Measurements from ENCODE around the gene CCND2. TPM values are rescaled to one million over a fixed set of nuclear protein-coding genes. Genes with fewer than 3 reads are reported as not detected.

CCND2 gene
- polyA plus RNA-seq, 3 donors: 3.6 to 6.8 (median 3.9) TPM

DNA sequence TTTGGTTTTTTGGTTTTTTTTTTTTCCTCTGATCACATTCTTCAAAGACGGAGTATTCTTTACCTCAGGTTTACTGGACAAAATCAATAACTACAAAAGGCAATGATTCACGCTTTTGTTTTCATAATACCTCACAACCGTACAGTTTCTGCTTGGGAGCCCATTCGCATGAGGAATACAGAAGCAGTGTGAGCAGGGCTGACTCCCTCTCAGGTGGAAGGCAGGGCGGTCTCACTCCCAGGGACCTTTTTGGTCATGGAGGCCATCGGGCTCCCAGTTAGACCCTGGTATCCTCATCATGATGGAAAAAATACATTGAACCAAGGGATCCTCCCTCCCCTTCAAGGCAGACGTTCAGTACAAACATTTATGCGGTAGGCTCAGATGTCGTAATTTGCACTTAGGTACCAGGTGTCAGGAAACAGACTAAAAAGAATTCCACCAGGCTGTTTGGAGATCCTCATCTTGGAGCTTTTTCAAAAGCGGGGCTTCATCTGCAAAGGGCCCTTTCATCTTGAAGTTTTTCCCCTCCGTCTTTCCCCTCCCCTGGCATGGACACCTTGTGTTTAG is 28.5 kb downstream of the CCND2 start:
- H3K4me3 ChIP-seq (replicated peaks in 1 of 3; ENCODE audit: low read depth in 2 of 3, low read length in 3 of 3): no peak overlapping the region
- no peaks in the 10 kb centered on the region for H3K9me3 Mint-ChIP-seq
- H3K9me3 ChIP-seq (replicated peaks in 1 of 2; ENCODE audit: control insufficient read depth in 1 of 2, insufficient read depth in 1 of 2, low read length in 2 of 2): no peaks in the 10 kb centered on the region
- peaks cover 22 to 74% of the 10 kb centered on the region in 2 donors for H3K36me3 ChIP-seq (replicated peaks in 1 of 2; ENCODE audit: control insufficient read depth in 1 of 2, insufficient read depth in 2 of 2, low read length in 2 of 2)
- intact Hi-C loops (cut with micrococcal nuclease): loop anchor here in 1 of 2 donors (10.0 kb wide), 1 partner anchor 223 kb away; no protein-coding TSS in a partner anchor
- no peak overlapping the region for H3K27ac ChIP-seq (ENCODE audit: low read depth in 1 of 2, low read length in 2 of 2)
- no peak overlapping the region for H3K4me2 ChIP-seq (replicated peaks; ENCODE audit: extremely low read depth, low read length, poor library complexity, severe bottlenecking)
- no peak overlapping the region for H3K4me3 Mint-ChIP-seq
- H4K20me1 ChIP-seq (ENCODE audit: insufficient read depth, low read length): no peaks in the 10 kb centered on the region
- peaks cover 60 to 64% of the 10 kb centered on the region in 2 donors for H3K36me3 Mint-ChIP-seq
- no peaks in the 10 kb centered on the region for H3K4me1 ChIP-seq (ENCODE audit: control insufficient read depth in 1 of 2, insufficient read depth in 2 of 2, low read length in 2 of 2)
- no peaks in the 10 kb centered on the region for H3K79me2 ChIP-seq (ENCODE audit: insufficient read depth, low read length)
- H3K27me3 Mint-ChIP-seq (ENCODE audit: low read depth in 3 of 3): peaks cover 0 to 2% (median 2%) of the 10 kb centered on the region in 3 donors
- 91% methylated on average over 6 of the region's 11 CpGs for WGBS (ENCODE audit: insufficient coverage)
- H3K4me1 Mint-ChIP-seq: peaks cover 2% of the 10 kb centered on the region
- TF ChIP-seq, protein P1, sequence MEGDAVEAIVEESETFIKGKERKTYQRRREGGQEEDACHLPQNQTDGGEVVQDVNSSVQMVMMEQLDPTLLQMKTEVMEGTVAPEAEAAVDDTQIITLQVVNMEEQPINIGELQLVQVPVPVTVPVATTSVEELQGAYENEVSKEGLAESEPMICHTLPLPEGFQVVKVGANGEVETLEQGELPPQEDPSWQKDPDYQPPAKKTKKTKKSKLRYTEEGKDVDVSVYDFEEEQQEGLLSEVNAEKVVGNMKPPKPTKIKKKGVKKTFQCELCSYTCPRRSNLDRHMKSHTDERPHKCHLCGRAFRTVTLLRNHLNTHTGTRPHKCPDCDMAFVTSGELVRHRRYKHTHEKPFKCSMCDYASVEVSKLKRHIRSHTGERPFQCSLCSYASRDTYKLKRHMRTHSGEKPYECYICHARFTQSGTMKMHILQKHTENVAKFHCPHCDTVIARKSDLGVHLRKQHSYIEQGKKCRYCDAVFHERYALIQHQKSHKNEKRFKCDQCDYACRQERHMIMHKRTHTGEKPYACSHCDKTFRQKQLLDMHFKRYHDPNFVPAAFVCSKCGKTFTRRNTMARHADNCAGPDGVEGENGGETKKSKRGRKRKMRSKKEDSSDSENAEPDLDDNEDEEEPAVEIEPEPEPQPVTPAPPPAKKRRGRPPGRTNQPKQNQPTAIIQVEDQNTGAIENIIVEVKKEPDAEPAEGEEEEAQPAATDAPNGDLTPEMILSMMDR (IDR thresholded peaks at IDR 0.05): no peak
- H2AFZ ChIP-seq (ENCODE audit: insufficient read depth, low read depth, low read length, poor library complexity, severe bottlenecking): no peak overlapping the region
- H3K27me3 ChIP-seq (ENCODE audit: control insufficient read depth in 2 of 2, insufficient read depth in 2 of 2, low read length in 2 of 2): no peaks in the 10 kb centered on the region
- H3K27ac Mint-ChIP-seq: no peak overlapping the region
- H3K9ac ChIP-seq (ENCODE audit: insufficient read depth, low read length, poor library complexity, severe bottlenecking): no peak overlapping the region
- DNase-seq: no peak

DNA sequence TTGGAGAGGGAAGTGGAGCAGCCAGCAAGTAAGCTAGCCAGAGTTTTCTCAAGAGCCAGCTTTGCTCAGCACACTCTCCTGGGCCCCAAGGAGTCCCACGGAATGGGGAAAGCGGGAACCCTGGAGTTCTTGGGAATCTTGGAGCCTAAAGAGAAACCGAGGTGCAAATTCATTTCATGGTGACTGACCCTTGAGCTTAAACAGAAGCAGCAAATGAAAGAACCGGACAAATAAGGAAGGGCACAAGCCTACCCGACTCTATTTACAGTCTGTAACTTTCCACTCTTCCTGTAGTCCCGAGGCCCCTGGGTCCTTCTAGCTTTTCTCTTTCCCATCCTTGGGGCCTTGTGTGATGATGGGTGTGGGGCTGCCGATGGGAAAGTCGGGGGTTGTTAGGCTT is 29.3 kb downstream of the CCND2 start:
- intact Hi-C loops (cut with micrococcal nuclease): loop anchor here in 1 of 2 donors (10.0 kb wide), 1 partner anchor 222 kb away; no protein-coding TSS in a partner anchor
- Histone ChIP-seq H3K27ac (ENCODE audit: low read depth in 1 of 2, low read length in 2 of 2) (no peak overlapping the region), H3K36me3 (replicated peaks in 1 of 2; ENCODE audit: control insufficient read depth in 1 of 2, insufficient read depth in 2 of 2, low read length in 2 of 2) (peaks cover 18 to 68% of the 10 kb centered on the region in 2 donors), H3K4me2 (replicated peaks; ENCODE audit: extremely low read depth, low read length, poor library complexity, severe bottlenecking) (no peak overlapping the region), H3K27me3 (ENCODE audit: control insufficient read depth in 2 of 2, insufficient read depth in 2 of 2, low read length in 2 of 2) (no peaks in the 10 kb centered on the region), H3K79me2 (ENCODE audit: insufficient read depth, low read length) (no peaks in the 10 kb centered on the region), H3K9ac (ENCODE audit: insufficient read depth, low read length, poor library complexity, severe bottlenecking) (no peak overlapping the region), H3K4me3 (replicated peaks in 1 of 3; ENCODE audit: low read depth in 2 of 3, low read length in 3 of 3) (no peak overlapping the region), H2AFZ (ENCODE audit: insufficient read depth, low read depth, low read length, poor library complexity, severe bottlenecking) (no peak overlapping the region), H4K20me1 (ENCODE audit: insufficient read depth, low read length) (no peaks in the 10 kb centered on the region), H3K4me1 (ENCODE audit: control insufficient read depth in 1 of 2, insufficient read depth in 2 of 2, low read length in 2 of 2) (peaks cover 0 to 4% of the 10 kb centered on the region in 2 donors), H3K9me3 (replicated peaks in 1 of 2; ENCODE audit: control insufficient read depth in 1 of 2, insufficient read depth in 1 of 2, low read length in 2 of 2) (no peaks in the 10 kb centered on the region)
- no peak for DNase-seq
- Mint-ChIP-seq H3K4me1 (peaks cover 6% of the 10 kb centered on the region), H3K4me3 (no peak overlapping the region), H3K27ac (peak overlapping the region in 1 of 7 donors; percentile 28), H3K36me3 (peaks cover 57 to 60% of the 10 kb centered on the region in 2 donors), H3K27me3 (ENCODE audit: low read depth in 3 of 3) (peaks cover 0 to 2% (median 2%) of the 10 kb centered on the region in 3 donors), H3K9me3 (peaks cover 0 to 3% (median 0%) of the 10 kb centered on the region in 7 donors)
- TF ChIP-seq, protein P1 (IDR thresholded peaks at IDR 0.05): no peak
- WGBS (ENCODE audit: insufficient coverage): 95% methylated on average over 3 of the region's 8 CpGs
